Measurements from ENCODE around the gene GPR63. TPM values are rescaled to one million over a fixed set of nuclear protein-coding genes. Genes with fewer than 3 reads are reported as not detected.

Gene GPR63
- total RNA-seq, 4 donors from 2014 or later: 0.38 to 4.1 (median 0.80) TPM

DNA sequence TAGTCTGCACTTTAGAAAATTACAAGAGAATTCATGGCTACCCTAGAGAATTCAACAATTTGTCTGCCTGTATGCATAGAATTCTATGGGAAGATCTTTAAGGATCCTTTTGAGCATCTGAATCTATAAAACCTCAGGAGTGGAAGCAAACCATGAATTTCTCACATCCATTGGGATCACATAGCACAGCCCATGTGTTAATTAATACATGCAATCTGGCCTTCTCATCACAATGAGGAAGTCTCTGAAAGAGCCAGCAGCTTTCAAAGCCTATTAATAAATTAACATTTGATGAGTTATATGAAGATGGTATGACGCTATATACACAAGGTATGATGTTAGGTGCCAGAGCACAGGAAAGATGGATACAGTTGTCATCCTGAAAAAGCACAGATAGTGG lies 35.7 kb upstream of the GPR63 start:
- Histone ChIP-seq H3K27me3 (no peaks in the 10 kb centered on the region), H3K4me1 (no peaks in the 10 kb centered on the region), H3K9me3 (no peaks in the 10 kb centered on the region), H3K36me3 (no peaks in the 10 kb centered on the region), H3K27ac (no peak overlapping the region), H3K4me3 (no peak overlapping the region)
- no peak for TF ChIP-seq POLR2A (IDR thresholded peaks at IDR 0.05)
- TF ChIP-seq, protein P1, sequence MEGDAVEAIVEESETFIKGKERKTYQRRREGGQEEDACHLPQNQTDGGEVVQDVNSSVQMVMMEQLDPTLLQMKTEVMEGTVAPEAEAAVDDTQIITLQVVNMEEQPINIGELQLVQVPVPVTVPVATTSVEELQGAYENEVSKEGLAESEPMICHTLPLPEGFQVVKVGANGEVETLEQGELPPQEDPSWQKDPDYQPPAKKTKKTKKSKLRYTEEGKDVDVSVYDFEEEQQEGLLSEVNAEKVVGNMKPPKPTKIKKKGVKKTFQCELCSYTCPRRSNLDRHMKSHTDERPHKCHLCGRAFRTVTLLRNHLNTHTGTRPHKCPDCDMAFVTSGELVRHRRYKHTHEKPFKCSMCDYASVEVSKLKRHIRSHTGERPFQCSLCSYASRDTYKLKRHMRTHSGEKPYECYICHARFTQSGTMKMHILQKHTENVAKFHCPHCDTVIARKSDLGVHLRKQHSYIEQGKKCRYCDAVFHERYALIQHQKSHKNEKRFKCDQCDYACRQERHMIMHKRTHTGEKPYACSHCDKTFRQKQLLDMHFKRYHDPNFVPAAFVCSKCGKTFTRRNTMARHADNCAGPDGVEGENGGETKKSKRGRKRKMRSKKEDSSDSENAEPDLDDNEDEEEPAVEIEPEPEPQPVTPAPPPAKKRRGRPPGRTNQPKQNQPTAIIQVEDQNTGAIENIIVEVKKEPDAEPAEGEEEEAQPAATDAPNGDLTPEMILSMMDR (IDR thresholded peaks at IDR 0.05): no peak
- DNase-seq: no peak

DNA sequence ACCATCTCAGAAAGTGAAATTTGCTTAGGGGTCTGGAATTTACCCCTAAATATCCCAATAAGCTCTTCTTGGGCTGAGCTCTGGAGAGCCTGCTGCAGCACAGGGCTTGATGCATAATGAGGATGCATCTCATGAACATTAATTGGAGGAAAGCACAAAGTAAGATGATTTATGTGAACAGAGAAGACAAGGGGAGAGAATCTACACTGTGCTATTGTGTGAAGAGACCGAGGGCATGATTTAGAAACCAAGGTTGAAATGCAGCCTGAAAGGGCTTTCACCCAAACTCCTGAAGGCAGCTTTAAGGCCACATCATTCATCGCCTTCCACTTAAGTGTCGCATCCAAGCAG lies 27.8 kb upstream of the GPR63 start:
- Histone ChIP-seq H3K4me1 (no peaks in the 10 kb centered on the region), H3K27ac (no peak overlapping the region), H3K4me3 (no peak overlapping the region)

DNA sequence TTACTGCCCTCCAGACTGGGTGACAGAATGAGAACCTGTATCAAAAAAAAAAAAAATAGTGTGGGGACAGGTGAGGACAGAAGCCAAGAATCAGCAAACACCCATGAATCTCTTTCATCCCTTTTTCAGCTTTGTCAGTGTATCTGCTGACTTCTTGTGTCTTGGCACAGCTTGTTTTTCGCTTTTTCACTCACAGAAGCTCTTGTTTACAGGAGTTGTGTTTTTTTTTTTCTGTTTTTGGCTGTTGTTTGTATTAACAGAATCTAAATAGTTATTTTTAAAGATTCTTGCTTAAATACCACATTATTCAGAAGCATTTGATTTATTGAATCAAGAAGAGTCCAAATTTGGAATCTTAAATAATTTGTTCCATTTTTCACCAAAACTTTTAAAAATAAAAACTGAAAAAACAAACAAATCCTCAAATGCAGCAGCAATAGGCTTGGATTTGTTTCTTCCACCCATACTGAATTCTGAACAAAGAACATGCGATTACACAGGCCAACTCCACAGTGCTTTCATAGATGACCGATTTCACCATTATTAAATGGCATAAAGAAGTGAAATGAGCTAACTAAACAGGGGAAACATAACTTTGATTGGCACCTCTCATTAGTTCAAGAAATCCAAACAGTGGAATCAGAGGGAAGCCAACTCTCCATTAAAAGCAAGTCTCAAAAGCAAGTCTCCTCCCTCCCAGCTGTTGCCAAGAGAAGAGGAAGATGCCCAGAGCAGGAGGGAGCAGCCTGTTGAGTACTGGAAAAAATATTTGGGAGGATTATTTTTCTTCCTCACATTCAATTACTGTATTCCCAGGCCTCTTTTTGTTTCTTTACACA lies 27.2 kb upstream of the GPR63 start:
- no peak for TF ChIP-seq POLR2A (IDR thresholded peaks at IDR 0.05)
- TF ChIP-seq, protein P1 (IDR thresholded peaks at IDR 0.05): no peak
- Histone ChIP-seq H3K9me3 (no peaks in the 10 kb centered on the region), H3K4me3 (no peak overlapping the region), H3K36me3 (no peaks in the 10 kb centered on the region), H3K27ac (no peak overlapping the region), H3K4me1 (no peaks in the 10 kb centered on the region), H3K27me3 (no peaks in the 10 kb centered on the region)
- DNase-seq: no peak

More for the DNA sequence above, 27.8 kb upstream of the GPR63 start:
- Histone ChIP-seq H3K36me3 (no peaks in the 10 kb centered on the region), H3K27me3 (no peaks in the 10 kb centered on the region), H3K9me3 (no peaks in the 10 kb centered on the region)
- no peak for DNase-seq
- no peak for TF ChIP-seq POLR2A (IDR thresholded peaks at IDR 0.05)
- TF ChIP-seq, protein P1 (IDR thresholded peaks at IDR 0.05): no peak

- H3K4me3 ChIP-seq: no peak overlapping the region
- H3K9me3 ChIP-seq: no peaks in the 10 kb centered on the region
- H3K4me1 ChIP-seq: no peaks in the 10 kb centered on the region
- no peaks in the 10 kb centered on the region for H3K36me3 ChIP-seq
- no peak overlapping the region for H3K27ac ChIP-seq
- H3K27me3 ChIP-seq: no peaks in the 10 kb centered on the region
- no peak for TF ChIP-seq POLR2A (IDR thresholded peaks at IDR 0.05)
- TF ChIP-seq, protein P1 (IDR thresholded peaks at IDR 0.05): no peak
- DNase-seq: no peak
Observed at GRCh38 chr6:96862560-96862959, 25.3 kb upstream of the GPR63 start.

DNA sequence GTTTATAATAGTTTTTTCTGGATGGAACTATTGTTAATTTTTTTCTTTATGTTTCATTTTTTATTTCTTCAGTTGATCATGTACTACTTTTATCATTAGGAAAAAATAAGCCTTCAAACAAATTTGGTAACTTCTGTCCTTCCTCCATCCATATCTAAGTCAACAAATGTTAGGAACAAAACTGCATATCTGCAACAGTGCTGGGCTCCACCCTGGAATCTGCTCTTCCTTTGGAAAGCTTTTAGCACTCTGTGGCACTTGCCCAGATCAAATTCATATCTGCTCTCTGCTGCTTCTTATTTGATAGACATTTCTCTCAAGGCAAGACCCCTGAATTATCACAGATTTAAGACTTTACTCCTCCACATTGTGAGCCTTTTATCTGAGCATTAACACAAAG lies 24.3 kb upstream of the GPR63 start:
- H3K4me1 ChIP-seq: no peaks in the 10 kb centered on the region
- H3K36me3 ChIP-seq: no peaks in the 10 kb centered on the region
- no peak overlapping the region for H3K27ac ChIP-seq
- DNase-seq: no peak
- TF ChIP-seq, protein P1 (IDR thresholded peaks at IDR 0.05): no peak
- TF ChIP-seq POLR2A (IDR thresholded peaks at IDR 0.05): no peak
- no peak overlapping the region for H3K4me3 ChIP-seq
- no peaks in the 10 kb centered on the region for H3K9me3 ChIP-seq
- H3K27me3 ChIP-seq: no peaks in the 10 kb centered on the region
